H1 (cell line): ENCODE results near the gene ZBTB25. TPM values are rescaled to one million over a fixed set of nuclear protein-coding genes. Genes with fewer than 3 reads are reported as not detected.

Experiments used
- ASH2L ChIP-seq: fragments of 200-600, 300-600 bp; sonication (generic); IDR thresholded peaks from one replicate; pipeline ENCODE4 v1.7.1; 2017; ENCODE audit warnings: low read length
- ATF3 ChIP-seq: IDR thresholded peaks from 2 replicates; pipeline ENCODE4 v1.6.1; 2011; ENCODE audit warnings: low read depth, mild to moderate bottlenecking, low read length; ENCODE audit not compliant: insufficient read depth
- CBX5 ChIP-seq: fragments of 300-800, 300-1000 bp; sonication (generic); IDR thresholded peaks from 2 replicates; pipeline ENCODE4 v1.7.1; 2016; ENCODE audit warnings: antibody characterized with exemption, low read length, low read depth
- CHD1 ChIP-seq: IDR thresholded peaks from 2 replicates; pipeline ENCODE4 v1.6.1; 2012; ENCODE audit warnings: low read depth, low read length, improper control_type of control experiment
- CREB1 ChIP-seq: IDR thresholded peaks from 2 replicates; pipeline ENCODE4 v1.6.1; 2012; ENCODE audit warnings: inconsistent platforms
- GTF2F1 ChIP-seq: IDR thresholded peaks from 2 replicates; pipeline ENCODE4 v1.6.1; 2012; ENCODE audit warnings: low read depth, low read length, improper control_type of control experiment, borderline replicate concordance
- HDAC2 ChIP-seq, 2 experiments: fragments of 300-600 bp in 1 of 2; sonication (generic) in 1 of 2; IDR thresholded peaks; 2 replicates each; pipeline ENCODE4 v1.6.1; 2011 to 2012; ENCODE audit warnings: low read depth in 2 of 2, low read length in 2 of 2, mild to moderate bottlenecking in 2 of 2, moderate library complexity in 2 of 2, borderline replicate concordance in 1 of 2, inconsistent platforms in 1 of 2
- KDM4A ChIP-seq: IDR thresholded peaks from one replicate; pipeline ENCODE4 v1.7.1; 2012; ENCODE audit warnings: low read depth, mild to moderate bottlenecking, moderate library complexity, low read length, inconsistent platforms; ENCODE audit not compliant: severe bottlenecking
- NANOG ChIP-seq: IDR thresholded peaks from 2 replicates; pipeline ENCODE4 v1.6.1; 2011; ENCODE audit warnings: low read length, low read depth, mild to moderate bottlenecking, inconsistent platforms; ENCODE audit not compliant: insufficient read depth, poor library complexity, severe bottlenecking
- PHF8 ChIP-seq: fragments of 200-600 bp; sonication (generic); conservative IDR thresholded peaks from 2 replicates; pipeline ENCODE4 v1.7.1; 2012; ENCODE audit warnings: low read depth, mild to moderate bottlenecking, inconsistent platforms, low read length, moderate library complexity
- POLR2A ChIP-seq, 2 experiments: IDR thresholded peaks; 1 replicate in 1 of 2; 2 replicates in 1 of 2; pipeline ENCODE4 v1.6.1; 2011; ENCODE audit warnings: low read depth in 2 of 2, low read length in 2 of 2, mild to moderate bottlenecking in 2 of 2; ENCODE audit errors: control extremely low read depth in 1 of 2
- POU5F1 ChIP-seq: IDR thresholded peaks from 2 replicates; pipeline ENCODE4 v1.6.1; 2011; ENCODE audit warnings: low read depth, mild to moderate bottlenecking, low read length, moderate library complexity
- RBBP5 ChIP-seq: IDR thresholded peaks from 2 replicates; pipeline ENCODE4 v1.7.1; 2012; ENCODE audit warnings: low read depth, mild to moderate bottlenecking, inconsistent platforms, low read length, moderate library complexity, borderline replicate concordance
- RFX5 ChIP-seq: IDR thresholded peaks from 2 replicates; pipeline ENCODE4 v1.6.1; 2011; ENCODE audit warnings: low read depth, low read length, improper control_type of control experiment, borderline replicate concordance
- RXRA ChIP-seq: IDR thresholded peaks from 2 replicates; pipeline ENCODE4 v1.6.1; 2011; ENCODE audit warnings: low read depth, mild to moderate bottlenecking, low read length, moderate library complexity; ENCODE audit not compliant: insufficient read depth
- SIRT6 ChIP-seq: IDR thresholded peaks from one replicate; pipeline ENCODE4 v1.7.1; 2012; ENCODE audit warnings: low read length, inconsistent platforms
- SP4 ChIP-seq: IDR thresholded peaks from 2 replicates; pipeline ENCODE4 v1.6.1; 2012; ENCODE audit warnings: low read length, inconsistent platforms
- SRF ChIP-seq: IDR thresholded peaks from 2 replicates; pipeline ENCODE4 v1.6.1; 2011; ENCODE audit warnings: mild to moderate bottlenecking, low read depth, low read length, moderate library complexity
- USF2 ChIP-seq: IDR thresholded peaks from 2 replicates; pipeline ENCODE4 v1.6.1; 2011; ENCODE audit warnings: low read length, improper control_type of control experiment
- ZNF274 ChIP-seq: IDR thresholded peaks from 2 replicates; pipeline ENCODE4 v1.7.0; 2012; ENCODE audit warnings: low read length, borderline replicate concordance; ENCODE audit errors: extremely low read depth
- polyA plus RNA-seq, 7 experiments: library from polyadenylated mRNA; depleted of rRNA in 3 of 7; stranded (reverse) in 5 of 7; unstranded in 2 of 7; fragments of >200 nt in 5 of 7; fragments of 200-250 nt in 2 of 7; gene quantifications; 1 replicate in 5 of 7; 2 replicates in 1 of 7; 4 replicates in 1 of 7; pipeline versions ENCODE4 v1.2.1 to v1.2.3, GENCODE V29; 2011 to 2013; ENCODE audit warnings: missing spikeins in 2 of 7, mixed read lengths in 2 of 7
- total RNA-seq: library from RNA; stranded (reverse); fragmentation: NEBNext Ultra II Directional; extraction: Animal tissue kit (Norgen Biotek cat#: 25700); gene quantifications from 2 replicates; pipeline ENCODE4 v1.2.1, GENCODE V29; 2021

ZBTB25 gene
- total and polyA plus RNA-seq, 2 of the 8 experiments (the other 6 are each of a cell fraction or from before 2014, with no cell fraction given) = 5.4 to 11.4 TPM

GRCh38 chr14:64504897-64505794 lies 1.5 kb upstream of the ZBTB25 start (continued):
- TF ChIP-seq GTF2F1 (no peak), CHD1 (no peak), CBX5 (no peak), RFX5 (no peak), ASH2L (no peak), POLR2A (IDR thresholded peaks at IDR 0.05; ENCODE audit: control extremely low read depth in 1 of 2, low read depth in 2 of 2, low read length in 2 of 2) (peak; percentile 9 to 85), SRF (no peak), RXRA (no peak), SP4 (no peak), KDM4A (peak; percentile 50), HDAC2 (IDR thresholded peaks at IDR 0.05; ENCODE audit: borderline replicate concordance in 1 of 2, low read depth in 2 of 2, low read length in 2 of 2) (no peak), NANOG (no peak), USF2 (no peak), CREB1 (no peak), ZNF274 (no peak), PHF8 (peak; percentile 90), POU5F1 (no peak), RBBP5 (peak; percentile 87; the same call in 1 of the 2 replicates), SIRT6 (no peak), ATF3 (no peak)
